Measurements from ENCODE around the gene SCFD1.
"Not testable (repeated sequence)": the region's sequence is repeated elsewhere in the genome, so short reads cannot be mapped to it uniquely, and the experiment has no call there.

The SCFD1 gene

GRCh38 chr14:30614155-30614554, 8.0 kb upstream of the SCFD1 start:
- no peaks in the 10 kb centered on the region for H3K9me3 ChIP-seq (replicated peaks; ENCODE audit: low read length)
- H3K27me3 ChIP-seq (ENCODE audit: control insufficient read depth, insufficient read depth, low read length) = no peaks in the 10 kb centered on the region
- H3K4me1 ChIP-seq (ENCODE audit: control insufficient read depth, insufficient read depth, low read length) = peaks cover 17% of the 10 kb centered on the region
- no peak overlapping the region for H3K4me3 ChIP-seq (ENCODE audit: low read length)
- H3K4me2 ChIP-seq (ENCODE audit: low read length) = no peak overlapping the region
- H3K9ac ChIP-seq (ENCODE audit: low read depth, low read length) = no peak overlapping the region
- peaks cover 12% of the 10 kb centered on the region for H3K36me3 ChIP-seq (ENCODE audit: insufficient read depth, low read length)

DNA sequence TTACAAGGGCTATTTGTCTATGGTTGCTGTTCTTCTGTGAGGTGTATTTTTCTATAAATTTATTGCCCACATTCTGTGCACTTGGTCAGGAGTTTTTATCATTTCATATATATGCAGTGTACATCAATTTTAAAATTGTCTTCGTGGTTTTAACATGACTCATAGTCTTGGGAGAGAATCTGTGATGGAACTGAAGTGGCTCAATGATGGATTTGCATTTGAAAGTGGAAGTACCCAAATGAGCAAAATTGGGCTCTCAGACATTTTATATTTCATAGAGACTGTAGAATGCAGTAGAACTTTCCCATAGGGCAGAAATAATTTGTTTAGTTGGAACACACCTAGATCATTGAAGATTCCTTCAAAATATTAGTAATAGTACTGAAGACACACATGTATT, 1.9 kb upstream of the SCFD1 start:
- Histone ChIP-seq H3K4me2 (ENCODE audit: low read length) (peak overlapping the region; percentile 20), H3K36me3 (ENCODE audit: insufficient read depth, low read length) (peaks cover 5% of the 10 kb centered on the region), H3K4me3 (ENCODE audit: low read length) (no peak overlapping the region), H3K9me3 (replicated peaks; ENCODE audit: low read length) (no peaks in the 10 kb centered on the region), H3K9ac (ENCODE audit: low read depth, low read length) (no peak overlapping the region), H3K27me3 (ENCODE audit: control insufficient read depth, insufficient read depth, low read length) (no peaks in the 10 kb centered on the region), H3K4me1 (ENCODE audit: control insufficient read depth, insufficient read depth, low read length) (peaks cover 27% of the 10 kb centered on the region)

- peak overlapping the region; percentile 93 for H3K4me2 ChIP-seq (ENCODE audit: low read length)
- peaks cover 27% of the 10 kb centered on the region for H3K4me1 ChIP-seq (ENCODE audit: control insufficient read depth, insufficient read depth, low read length)
- H3K27me3 ChIP-seq (ENCODE audit: control insufficient read depth, insufficient read depth, low read length) = no peaks in the 10 kb centered on the region
- H3K9me3 ChIP-seq (replicated peaks; ENCODE audit: low read length) = no peaks in the 10 kb centered on the region
- H3K36me3 ChIP-seq (ENCODE audit: insufficient read depth, low read length) = peaks cover 3% of the 10 kb centered on the region
- H3K4me3 ChIP-seq (ENCODE audit: low read length) = peak overlapping the region; percentile 92
- peak overlapping the region; percentile 94 for H3K9ac ChIP-seq (ENCODE audit: low read depth, low read length)
Observed at GRCh38 chr14:30621354-30621939, 672 bp upstream of the SCFD1 start.

DNA sequence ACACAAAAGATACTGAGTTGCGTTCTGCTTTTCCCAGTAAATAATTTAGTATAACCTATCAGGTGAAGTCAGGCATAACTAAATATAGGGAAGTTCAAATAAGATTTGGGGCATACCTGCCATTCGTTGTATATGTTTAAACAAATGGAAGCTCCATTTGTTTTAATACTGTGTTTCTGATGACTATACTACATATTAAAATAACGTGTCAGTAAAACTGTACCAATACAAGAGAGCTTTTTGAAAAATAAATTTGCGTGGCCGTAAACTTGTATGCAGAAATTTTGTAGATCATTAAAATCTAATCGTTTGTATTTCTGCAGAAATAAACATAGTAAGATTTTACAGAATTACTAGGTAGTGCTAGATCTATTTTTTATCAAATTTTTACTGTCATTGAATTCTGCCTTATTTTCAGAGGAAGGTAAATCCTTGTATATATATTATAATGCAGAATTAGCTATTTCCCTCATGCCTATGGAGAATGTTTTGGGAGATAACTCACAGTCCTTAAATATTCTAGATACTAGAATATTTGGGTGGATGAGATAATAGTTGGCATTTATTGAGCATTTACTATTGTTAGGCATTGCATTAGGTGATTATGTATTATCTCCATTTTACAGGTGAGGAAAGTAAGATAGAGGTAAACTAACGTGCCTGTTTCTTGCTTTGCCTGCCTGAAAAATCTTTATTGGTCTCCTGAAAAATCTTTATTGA, 1.5 kb downstream of the SCFD1 start:
- Histone ChIP-seq H3K36me3 (ENCODE audit: insufficient read depth, low read length) (peaks cover 3% of the 10 kb centered on the region), H3K4me1 (ENCODE audit: control insufficient read depth, insufficient read depth, low read length) (peaks cover 30% of the 10 kb centered on the region), H3K4me3 (ENCODE audit: low read length) (peak overlapping the region; percentile 92), H3K4me2 (ENCODE audit: low read length) (peak overlapping the region; percentile 93), H3K9me3 (replicated peaks; ENCODE audit: low read length) (no peaks in the 10 kb centered on the region), H3K9ac (ENCODE audit: low read depth, low read length) (peak overlapping the region; percentile 94), H3K27me3 (ENCODE audit: control insufficient read depth, insufficient read depth, low read length) (no peaks in the 10 kb centered on the region)

DNA sequence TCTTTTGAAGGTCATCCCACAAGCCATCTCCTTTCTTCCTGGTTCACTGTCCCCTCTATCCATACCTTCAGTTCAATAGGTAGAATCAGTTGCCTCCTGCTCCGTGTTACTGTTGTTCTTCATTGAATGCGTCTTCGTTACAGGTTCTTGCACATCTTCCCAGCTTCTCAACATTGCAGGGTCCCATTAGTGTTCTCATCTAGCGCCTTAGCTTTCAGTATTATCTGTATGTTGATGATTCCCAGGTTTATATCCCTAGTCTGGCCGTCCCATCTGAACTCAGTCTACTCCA, 2.0 kb downstream of the SCFD1 start:
- H3K9me3 ChIP-seq (replicated peaks; ENCODE audit: low read length) = no peaks in the 10 kb centered on the region
- peak overlapping the region; percentile 27 for H3K4me3 ChIP-seq (ENCODE audit: low read length)
- no peak overlapping the region for H3K9ac ChIP-seq (ENCODE audit: low read depth, low read length)
- H3K4me2 ChIP-seq (ENCODE audit: low read length) = peak overlapping the region; percentile 93
- peaks cover 3% of the 10 kb centered on the region for H3K36me3 ChIP-seq (ENCODE audit: insufficient read depth, low read length)
- H3K4me1 ChIP-seq (ENCODE audit: control insufficient read depth, insufficient read depth, low read length) = peaks cover 33% of the 10 kb centered on the region
- no peaks in the 10 kb centered on the region for H3K27me3 ChIP-seq (ENCODE audit: control insufficient read depth, insufficient read depth, low read length)

DNA sequence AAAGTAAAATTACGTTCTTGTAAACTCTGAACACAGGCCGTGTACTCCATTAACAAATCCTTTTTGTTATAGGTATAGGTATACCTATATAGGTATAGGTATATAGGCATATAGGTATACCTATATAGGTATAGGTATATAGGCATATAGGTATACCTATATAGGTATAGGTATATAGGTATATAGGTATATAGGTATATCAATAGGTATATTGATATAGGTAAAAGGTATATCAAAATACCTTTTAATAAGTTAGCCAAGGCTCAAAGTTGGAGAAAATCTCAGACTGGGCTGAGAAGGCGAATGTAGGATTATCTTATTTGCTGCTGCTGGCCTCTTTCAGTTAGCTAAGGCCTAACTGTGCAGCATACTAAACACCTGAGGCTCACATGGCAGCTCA, 3.4 kb downstream of the SCFD1 start:
- no peak overlapping the region for H3K9ac ChIP-seq (ENCODE audit: low read depth, low read length)
- peaks cover 28% of the 10 kb centered on the region for H3K4me1 ChIP-seq (ENCODE audit: control insufficient read depth, insufficient read depth, low read length)
- no peaks in the 10 kb centered on the region for H3K9me3 ChIP-seq (replicated peaks; ENCODE audit: low read length)
- no peak overlapping the region for H3K4me3 ChIP-seq (ENCODE audit: low read length)
- peaks cover 6% of the 10 kb centered on the region for H3K36me3 ChIP-seq (ENCODE audit: insufficient read depth, low read length)
- no peak overlapping the region for H3K4me2 ChIP-seq (ENCODE audit: low read length)
- H3K27me3 ChIP-seq (ENCODE audit: control insufficient read depth, insufficient read depth, low read length) = no peaks in the 10 kb centered on the region

- H3K27me3 ChIP-seq (ENCODE audit: control insufficient read depth, insufficient read depth, low read length); H3K4me2 ChIP-seq (ENCODE audit: low read length); H3K9ac ChIP-seq (ENCODE audit: low read depth, low read length); H3K9me3 ChIP-seq (replicated peaks; ENCODE audit: low read length); H3K4me3 ChIP-seq (ENCODE audit: low read length): not testable (repeated sequence)
- Histone ChIP-seq H3K4me1 (ENCODE audit: control insufficient read depth, insufficient read depth, low read length) (peaks cover 13% of the 10 kb centered on the region), H3K36me3 (ENCODE audit: insufficient read depth, low read length) (peaks cover 29% of the 10 kb centered on the region)
Observed at GRCh38 chr14:30629432-30629831, 7.3 kb downstream of the SCFD1 start.

- peaks cover 10% of the 10 kb centered on the region for H3K4me1 ChIP-seq (ENCODE audit: control insufficient read depth, insufficient read depth, low read length)
- H3K27me3 ChIP-seq (ENCODE audit: control insufficient read depth, insufficient read depth, low read length) = no peaks in the 10 kb centered on the region
- no peak overlapping the region for H3K4me2 ChIP-seq (ENCODE audit: low read length)
- no peak overlapping the region for H3K4me3 ChIP-seq (ENCODE audit: low read length)
- H3K36me3 ChIP-seq (ENCODE audit: insufficient read depth, low read length) = peaks cover 35% of the 10 kb centered on the region
- H3K9me3 ChIP-seq (replicated peaks; ENCODE audit: low read length) = no peaks in the 10 kb centered on the region
- no peak overlapping the region for H3K9ac ChIP-seq (ENCODE audit: low read depth, low read length)
Observed at GRCh38 chr14:30630248-30630647, 8.1 kb downstream of the SCFD1 start.

DNA sequence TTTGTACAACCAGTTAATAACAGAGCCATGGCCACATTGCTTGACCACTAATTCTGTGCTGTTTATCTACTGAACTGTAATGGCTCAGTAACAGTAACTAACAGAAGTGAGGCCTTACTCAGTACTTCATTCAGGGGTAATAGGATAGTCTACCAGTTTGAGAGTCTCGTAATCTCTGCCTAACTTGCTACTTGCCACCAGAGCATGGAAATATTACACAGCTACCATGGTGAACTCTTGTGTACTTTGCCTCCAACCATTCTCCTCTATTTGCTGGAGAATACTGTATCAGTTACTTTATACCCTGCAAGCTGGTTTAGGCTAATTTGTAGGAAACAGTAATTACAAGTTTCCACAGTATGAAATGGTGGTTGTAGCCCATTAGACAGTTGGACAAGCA, 10.6 kb downstream of the SCFD1 start:
- no peak overlapping the region for H3K4me3 ChIP-seq (ENCODE audit: low read length)
- peaks cover 49% of the 10 kb centered on the region for H3K36me3 ChIP-seq (ENCODE audit: insufficient read depth, low read length)
- no peak overlapping the region for H3K4me2 ChIP-seq (ENCODE audit: low read length)
- H3K9ac ChIP-seq (ENCODE audit: low read depth, low read length) = no peak overlapping the region
- H3K27me3 ChIP-seq (ENCODE audit: control insufficient read depth, insufficient read depth, low read length) = no peaks in the 10 kb centered on the region
- peaks cover 10% of the 10 kb centered on the region for H3K4me1 ChIP-seq (ENCODE audit: control insufficient read depth, insufficient read depth, low read length)
- H3K9me3 ChIP-seq (replicated peaks; ENCODE audit: low read length) = no peaks in the 10 kb centered on the region

DNA sequence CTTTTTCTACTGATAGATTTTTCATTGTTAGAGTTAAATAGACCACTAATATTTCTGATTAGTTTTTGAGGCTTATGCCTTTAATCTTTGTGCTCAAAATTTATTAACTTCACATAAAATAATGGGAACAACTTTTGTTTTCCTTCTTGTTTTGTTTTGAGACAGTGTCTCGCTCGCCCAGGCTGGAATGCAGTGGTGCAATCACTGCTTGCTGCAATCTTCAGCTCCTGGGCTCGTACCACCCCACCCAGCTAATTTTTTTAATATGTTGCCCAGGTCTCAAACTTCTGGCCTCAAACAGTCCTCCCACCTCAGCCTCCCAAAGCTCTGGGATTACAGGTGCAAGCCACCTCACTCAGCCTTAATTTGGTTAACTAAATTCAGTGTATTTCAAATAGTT, 16.8 kb downstream of the SCFD1 start:
- H3K36me3 ChIP-seq (ENCODE audit: insufficient read depth, low read length) = peaks cover 58% of the 10 kb centered on the region
- peaks cover 8% of the 10 kb centered on the region for H3K4me1 ChIP-seq (ENCODE audit: control insufficient read depth, insufficient read depth, low read length)

GRCh38 chr14:30641207-30641606, 19.1 kb downstream of the SCFD1 start:
- no peak overlapping the region for H3K4me3 ChIP-seq (ENCODE audit: low read length)
- H3K9me3 ChIP-seq (replicated peaks; ENCODE audit: low read length) = no peaks in the 10 kb centered on the region
- peaks cover 8% of the 10 kb centered on the region for H3K4me1 ChIP-seq (ENCODE audit: control insufficient read depth, insufficient read depth, low read length)
- H3K27me3 ChIP-seq (ENCODE audit: control insufficient read depth, insufficient read depth, low read length) = no peaks in the 10 kb centered on the region
- H3K9ac ChIP-seq (ENCODE audit: low read depth, low read length) = no peak overlapping the region
- no peak overlapping the region for H3K4me2 ChIP-seq (ENCODE audit: low read length)
- peaks cover 58% of the 10 kb centered on the region for H3K36me3 ChIP-seq (ENCODE audit: insufficient read depth, low read length)

More for the DNA sequence above, 16.8 kb downstream of the SCFD1 start:
- Histone ChIP-seq H3K27me3 (ENCODE audit: control insufficient read depth, insufficient read depth, low read length) (no peaks in the 10 kb centered on the region), H3K9ac (ENCODE audit: low read depth, low read length) (no peak overlapping the region), H3K9me3 (replicated peaks; ENCODE audit: low read length) (no peaks in the 10 kb centered on the region), H3K4me3 (ENCODE audit: low read length) (no peak overlapping the region), H3K4me2 (ENCODE audit: low read length) (no peak overlapping the region)

GRCh38 chr14:30644462-30644861, 22.3 kb downstream of the SCFD1 start:
- H3K4me3 ChIP-seq (ENCODE audit: low read length); H3K27me3 ChIP-seq (ENCODE audit: control insufficient read depth, insufficient read depth, low read length); H3K9me3 ChIP-seq (replicated peaks; ENCODE audit: low read length); H3K4me1 ChIP-seq (ENCODE audit: control insufficient read depth, insufficient read depth, low read length); H3K9ac ChIP-seq (ENCODE audit: low read depth, low read length); H3K4me2 ChIP-seq (ENCODE audit: low read length): not testable (repeated sequence)
- peaks cover 54% of the 10 kb centered on the region for H3K36me3 ChIP-seq (ENCODE audit: insufficient read depth, low read length)

Data from skeletal muscle satellite cell (primary cell).